ENCODE results near the gene CD80.
"Not testable (repeated sequence)": the region's sequence is repeated elsewhere in the genome, so short reads cannot be mapped to it uniquely, and the experiment has no call there.

The CD80 gene, protein sequence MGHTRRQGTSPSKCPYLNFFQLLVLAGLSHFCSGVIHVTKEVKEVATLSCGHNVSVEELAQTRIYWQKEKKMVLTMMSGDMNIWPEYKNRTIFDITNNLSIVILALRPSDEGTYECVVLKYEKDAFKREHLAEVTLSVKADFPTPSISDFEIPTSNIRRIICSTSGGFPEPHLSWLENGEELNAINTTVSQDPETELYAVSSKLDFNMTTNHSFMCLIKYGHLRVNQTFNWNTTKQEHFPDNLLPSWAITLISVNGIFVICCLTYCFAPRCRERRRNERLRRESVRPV

DNA sequence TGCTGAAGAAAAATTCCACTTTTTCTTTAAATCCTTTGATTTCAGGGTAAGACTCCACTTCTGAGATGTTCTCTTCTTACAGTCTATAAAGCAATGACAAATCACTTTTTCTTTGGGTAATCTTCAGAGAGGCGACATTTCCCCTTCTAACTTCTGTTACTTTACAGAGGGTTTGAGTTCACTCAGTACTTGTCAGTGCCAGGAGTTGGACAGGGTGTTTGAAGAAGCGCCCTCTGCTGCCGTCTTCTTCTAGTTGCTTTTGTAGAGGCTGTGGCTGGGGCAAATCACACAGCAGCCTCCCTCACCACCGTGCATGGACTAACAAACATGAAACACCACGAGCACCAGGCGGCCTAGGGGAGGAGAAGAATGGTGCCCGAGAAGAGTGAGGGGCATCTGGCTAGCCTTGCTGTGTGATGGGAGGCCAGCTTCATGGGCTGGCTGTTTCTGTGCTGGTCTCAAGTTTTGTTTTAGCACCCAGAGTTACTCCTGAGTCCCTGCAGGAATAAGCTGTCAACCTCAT, at the start of gene CD80:
Gene CD80, minus strand, starts transcription at position 174 of the 523 bp plus-strand sequence. CDS start 1,886 bp downstream, outside the sequence.
- DNase-seq: no peak

DNA sequence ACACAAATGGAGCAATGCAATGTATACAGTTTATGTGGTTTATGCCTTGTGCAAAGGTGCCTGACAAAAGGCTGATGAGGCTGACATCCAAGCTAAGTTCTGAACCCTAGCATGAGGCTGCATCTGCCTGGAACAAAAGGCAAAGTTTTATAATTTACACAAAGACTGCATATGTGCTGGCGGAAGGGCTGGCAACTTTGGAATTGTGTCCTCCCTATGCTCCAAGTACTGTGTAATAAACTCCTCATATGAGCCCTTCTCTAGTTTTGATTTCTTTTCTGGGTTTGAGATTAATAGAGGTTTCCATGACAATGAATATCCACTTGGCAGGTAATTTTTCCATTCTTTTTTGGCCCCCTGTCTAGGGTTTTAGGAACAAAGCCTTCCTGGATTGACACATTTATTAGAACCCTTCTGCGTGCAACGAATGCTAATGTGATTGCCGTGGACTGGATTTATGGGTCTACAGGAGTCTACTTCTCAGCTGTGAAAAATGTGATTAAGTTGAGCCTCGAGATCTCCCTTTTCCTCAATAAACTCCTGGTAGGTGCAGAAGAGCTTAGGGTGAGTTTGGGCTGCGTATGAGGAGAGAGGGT, 49.1 kb upstream of the CD80 start:
- no peak for DNase-seq

DNA sequence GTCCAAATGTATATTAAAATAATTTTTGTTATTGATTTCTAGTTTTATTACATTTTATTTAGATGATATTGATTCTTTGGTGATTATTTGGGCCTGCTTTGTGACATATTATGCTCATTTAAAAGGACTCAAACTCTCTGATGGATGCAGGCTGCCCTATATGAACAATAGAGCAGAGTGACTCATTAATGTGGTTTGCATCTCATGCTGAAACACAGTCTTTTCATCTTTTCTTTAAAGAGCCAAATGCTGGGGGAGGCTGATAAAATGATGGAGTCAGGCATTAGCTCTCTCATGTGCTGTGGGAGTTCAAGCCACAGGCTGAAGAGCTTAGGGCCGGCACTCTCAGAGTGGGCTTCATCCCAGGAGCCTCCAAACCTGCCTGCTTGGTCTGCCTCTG, 45.5 kb upstream of the CD80 start:
- DNase-seq: no peak

DNA sequence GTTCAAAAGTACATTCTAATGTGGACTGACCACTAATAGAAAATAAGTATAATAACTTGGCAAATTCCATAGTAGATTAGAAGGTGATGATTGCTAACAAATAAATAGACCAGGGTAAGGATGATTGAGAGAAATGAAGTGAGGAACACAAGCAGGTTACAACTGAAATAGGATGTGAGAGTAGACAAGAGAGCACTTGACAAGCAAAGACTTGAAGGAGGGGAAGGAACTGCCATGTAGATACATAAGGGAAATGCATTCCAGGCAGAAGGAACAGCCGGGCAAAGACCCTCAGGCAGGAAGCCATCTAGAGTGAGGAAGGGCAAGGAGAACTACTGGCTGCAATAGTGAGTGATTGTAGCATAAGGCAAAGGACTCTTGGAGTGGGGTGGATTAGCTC, 43.3 kb upstream of the CD80 start:
- DNase-seq: no peak

DNA sequence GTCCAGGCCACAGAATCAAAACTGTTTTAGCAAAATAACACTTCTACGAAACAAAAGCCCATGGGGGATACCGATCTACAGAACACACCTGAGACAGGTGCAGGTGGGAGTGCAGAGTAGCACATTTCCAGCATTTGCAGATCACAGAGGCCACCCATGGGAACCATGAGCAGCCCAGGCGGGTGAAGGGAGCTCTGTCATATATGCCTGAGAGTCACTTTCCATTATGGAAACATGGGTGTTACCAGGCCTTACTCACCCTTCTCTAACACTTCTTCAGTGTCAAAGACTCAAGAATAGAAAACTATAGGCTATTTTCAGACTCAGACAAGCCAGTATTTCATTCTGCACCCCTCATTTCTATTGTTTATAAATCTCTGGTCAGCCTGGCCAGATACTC, 41.7 kb upstream of the CD80 start:
- DNase-seq: no peak

DNA sequence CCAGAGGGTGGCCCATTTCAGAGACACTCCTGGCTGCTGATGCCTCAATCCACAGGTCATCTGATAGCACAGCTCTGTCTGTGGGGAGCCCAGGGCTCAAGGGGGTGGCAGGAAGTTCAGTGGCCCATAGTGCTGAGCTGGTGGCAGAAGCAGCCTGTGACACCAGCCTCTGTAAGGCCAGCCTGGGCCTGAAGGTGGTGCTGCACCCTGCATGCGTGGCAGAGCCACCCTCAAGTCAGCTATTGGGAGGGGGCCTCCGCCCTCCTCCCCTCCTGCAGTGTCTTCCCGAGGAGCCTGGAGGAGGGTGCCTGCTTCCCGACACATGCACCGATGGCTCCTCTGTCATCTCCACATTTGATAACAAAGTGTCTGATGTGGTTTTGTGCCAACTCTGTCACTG, 41.3 kb upstream of the CD80 start:
- DNase-seq: no peak

DNA sequence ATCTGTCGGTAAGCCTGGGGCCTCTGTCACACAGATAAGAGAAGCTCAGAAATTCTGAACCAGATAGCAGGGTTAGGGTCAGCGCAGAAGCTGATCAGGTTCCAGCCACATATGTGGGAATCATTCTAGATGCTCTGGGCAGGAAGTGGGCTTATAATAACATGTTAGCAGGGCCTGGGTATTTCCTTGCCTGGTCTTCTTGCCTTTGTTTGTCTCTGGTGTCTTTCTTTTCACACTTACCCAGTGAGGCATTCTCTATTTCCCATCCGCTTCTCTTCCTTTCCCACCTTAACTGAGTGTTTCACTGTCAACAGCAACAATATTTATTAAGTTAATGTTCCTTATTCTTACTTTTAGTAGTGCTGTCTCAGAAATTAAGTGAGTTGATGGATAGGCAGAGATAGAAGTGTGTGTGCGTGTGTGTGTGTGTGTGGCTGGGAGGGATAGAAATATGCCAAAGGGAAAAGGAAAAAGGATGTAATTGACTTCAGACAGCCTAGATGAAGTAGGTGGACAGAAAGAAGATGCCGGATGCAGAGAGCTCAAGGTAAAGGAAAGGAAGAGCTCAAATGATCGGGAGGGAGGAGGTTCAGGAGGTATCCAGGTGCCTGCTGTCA, 40.3 kb upstream of the CD80 start:
- DNase-seq: no peak

DNA sequence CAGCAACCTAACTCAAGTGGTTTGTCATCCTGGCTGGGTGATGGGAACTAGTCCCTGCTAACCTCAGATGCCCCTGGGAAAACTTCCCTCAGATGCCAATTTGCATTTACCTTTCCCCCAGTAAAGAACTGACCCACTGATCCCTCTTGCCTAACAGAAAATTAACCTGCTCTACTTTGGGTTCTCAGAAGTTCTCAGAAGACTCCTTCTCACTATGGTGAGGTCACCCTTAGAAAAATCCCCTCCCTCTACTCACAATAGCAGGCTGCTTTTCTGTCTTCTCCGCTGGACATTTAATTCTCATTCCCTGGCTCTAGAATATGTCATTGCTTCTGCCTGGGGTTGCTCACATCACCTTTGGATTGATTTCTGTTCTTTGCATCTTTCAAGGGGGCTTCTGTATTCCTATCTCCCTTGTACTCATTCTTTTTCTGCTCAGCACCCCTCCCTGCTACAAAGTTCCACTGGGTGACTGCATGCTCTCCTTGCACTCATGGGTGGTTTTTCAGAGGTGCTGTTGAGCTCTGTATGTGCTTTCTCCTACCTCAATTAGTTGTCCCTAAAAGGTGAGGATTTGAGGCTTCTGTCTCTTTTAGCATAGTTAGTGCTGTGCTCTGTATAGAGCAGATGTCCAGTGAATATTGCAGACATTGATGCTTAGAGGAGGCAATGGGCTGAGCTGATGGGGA, 39.1 kb upstream of the CD80 start:
- no peak for DNase-seq

DNA sequence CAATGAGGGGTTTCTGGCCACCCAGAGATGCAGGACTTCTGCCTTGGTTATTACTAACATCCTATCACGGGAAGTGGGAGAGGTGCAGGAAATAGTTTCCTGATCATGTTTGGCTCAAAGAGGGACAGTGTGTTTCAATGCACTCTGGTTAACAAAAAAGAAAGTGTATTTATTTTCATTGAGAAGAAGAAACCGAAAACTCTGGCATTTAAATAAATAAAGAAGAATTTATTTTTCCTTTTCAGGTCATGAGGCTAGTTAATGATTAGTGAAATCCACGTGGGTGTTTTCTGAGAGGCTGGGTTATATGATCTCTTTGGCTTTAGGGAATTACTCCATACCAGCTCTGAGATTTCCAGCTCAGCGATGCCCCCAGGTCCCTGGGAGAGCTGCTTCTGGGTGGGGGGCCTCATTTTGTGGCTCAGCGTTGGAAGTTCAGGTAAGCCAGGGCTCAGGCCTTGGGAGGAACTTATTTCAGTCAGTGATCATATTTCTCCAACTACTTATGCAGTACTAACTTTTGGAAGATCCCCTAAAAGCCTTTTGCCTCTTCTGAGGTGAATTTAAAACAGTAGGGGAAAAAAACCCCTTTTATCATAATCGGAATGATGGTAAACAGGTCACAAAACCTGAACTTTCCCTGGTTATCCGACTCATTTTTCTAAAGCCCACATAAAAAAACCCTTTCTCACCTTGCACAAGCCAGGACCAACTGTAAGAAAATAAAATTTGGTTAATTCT, 38.3 kb upstream of the CD80 start, which contains the start of gene PLA1A:
Gene PLA1A, plus strand, starts transcription at position 338 of the 741 bp plus-strand sequence. Its CDS starts 29 bp downstream, at position 367.
- DNase-seq: no peak

DNA sequence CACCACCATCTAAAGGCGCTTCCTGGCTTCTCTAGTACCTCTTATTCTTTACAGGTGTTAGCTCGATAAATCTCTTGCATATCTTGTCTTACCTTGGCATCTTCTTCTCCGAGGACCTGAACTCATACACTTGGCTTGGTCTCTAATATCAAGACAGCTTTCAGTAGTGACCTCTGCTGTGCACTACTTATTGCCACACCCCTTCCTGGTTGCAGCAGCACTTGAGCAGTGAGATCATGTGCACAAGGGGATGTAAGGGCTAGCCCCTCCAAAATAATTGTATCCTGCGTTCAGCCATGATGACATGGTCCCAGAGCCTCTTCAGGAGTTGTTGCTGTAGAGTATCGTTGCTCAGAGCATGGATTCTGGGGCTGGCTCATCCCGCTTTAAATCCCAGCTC, 37.0 kb upstream of the CD80 start:
- no peak for DNase-seq

DNA sequence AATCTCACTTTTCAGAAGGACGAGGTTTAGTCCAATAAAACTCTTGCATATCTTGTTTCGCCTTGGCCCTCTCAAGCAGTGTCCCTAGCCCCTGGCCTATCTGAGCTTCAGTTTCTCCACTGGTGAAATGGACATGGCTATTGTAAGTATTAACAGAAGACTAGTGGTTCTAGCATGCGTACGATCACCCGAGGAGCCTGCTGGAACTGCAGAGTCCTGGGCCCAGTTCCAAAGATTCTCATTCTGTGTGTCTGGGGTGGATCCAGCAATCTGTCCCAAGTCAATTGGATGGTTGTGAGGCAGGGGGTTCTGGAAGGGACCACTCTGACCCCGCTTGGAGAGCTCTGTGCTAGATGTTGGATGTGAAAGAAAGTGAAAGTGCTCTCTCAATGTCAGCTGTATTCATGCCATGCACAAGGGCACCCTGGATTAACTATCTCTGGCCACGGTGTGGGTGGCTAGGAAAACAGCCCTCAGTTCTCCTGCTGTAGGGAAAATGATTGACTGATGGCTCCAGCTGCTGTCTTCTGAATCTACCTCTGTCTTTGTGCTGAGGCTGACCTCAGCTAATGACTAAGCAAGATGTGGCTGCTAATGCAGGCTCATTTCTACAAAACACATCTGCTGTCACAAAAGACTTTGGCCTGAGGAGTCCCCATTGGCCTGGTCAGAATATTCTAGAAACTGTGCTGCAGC, 36.4 kb upstream of the CD80 start:
- no peak for DNase-seq

DNA sequence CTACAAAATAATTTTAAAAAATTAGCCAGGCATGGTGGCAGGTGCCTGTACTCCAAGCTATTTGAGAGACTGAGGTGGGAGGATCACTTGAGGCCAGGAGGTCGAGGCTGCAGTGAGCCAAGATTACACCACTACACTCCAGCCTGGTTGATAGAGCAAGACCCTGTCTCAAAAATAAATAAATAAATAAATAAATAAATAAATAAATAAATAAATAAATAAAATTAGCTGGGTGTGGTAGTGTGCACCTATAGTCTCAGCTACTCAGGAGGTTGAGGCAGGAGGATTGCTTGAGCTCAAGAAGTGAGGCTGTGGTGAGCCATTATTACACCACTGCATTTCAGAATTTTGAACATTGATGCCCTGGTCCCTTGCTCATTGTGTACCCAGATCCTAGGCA, 35.5 kb upstream of the CD80 start:
- not testable (repeated sequence) for DNase-seq

DNA sequence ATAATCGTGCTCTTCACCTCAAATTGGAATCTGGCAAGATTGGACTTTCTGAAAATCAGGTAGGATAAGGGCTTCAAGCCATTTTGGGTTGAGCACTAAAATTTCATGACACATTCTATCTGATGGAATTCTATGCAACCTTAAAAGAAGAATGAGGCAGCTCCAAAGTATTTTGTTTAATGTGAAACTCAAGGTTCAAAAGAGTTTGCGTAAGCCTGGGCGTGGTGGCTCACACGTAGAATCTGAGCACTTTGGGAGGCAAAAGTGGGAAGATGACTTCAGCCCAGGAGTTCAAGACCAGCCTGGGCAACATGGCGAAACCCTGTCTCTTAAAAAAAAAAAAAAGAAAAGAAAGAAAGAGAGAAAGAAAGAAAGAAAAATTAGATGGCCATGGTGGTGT, 34.7 kb upstream of the CD80 start:
- DNase-seq: no peak

DNA sequence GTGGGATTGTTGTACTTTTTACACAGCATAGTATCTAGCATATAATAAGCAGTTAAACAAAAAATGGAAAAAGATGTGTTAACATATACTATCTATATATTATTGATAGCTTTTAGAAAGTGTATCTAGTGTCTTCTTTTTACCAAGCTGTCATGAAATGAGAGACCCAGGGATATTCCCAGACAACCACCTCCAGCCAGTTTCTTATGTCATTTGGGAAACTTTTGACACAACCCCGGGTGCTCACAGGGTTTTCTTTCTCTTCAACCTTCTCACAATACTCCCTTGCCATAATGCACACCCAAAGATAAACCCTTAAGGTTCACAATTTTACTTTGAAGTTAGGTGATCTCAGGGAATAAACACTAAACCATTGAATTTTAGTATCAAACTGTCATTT, 33.4 kb upstream of the CD80 start:
- no peak for DNase-seq

DNA sequence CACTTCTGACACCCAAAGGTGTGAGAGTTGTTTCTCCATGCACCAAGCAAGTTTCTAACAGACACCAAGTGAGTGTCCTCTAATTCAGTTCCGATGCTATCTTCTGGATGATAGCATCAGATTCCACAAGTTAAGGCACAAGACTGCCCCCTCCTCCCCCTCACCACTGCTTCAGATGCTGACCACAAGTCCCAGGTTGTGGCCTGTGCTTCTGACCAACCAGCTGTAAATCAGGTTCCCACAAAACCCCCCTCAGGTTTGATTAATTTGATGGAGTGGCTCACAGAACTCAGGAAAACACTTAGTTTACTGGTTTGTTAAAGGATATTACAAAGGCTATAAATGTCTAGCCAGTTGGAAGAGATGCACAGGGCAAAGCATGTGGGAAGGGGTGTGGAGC, 31.3 kb upstream of the CD80 start:
- DNase-seq: no peak

DNA sequence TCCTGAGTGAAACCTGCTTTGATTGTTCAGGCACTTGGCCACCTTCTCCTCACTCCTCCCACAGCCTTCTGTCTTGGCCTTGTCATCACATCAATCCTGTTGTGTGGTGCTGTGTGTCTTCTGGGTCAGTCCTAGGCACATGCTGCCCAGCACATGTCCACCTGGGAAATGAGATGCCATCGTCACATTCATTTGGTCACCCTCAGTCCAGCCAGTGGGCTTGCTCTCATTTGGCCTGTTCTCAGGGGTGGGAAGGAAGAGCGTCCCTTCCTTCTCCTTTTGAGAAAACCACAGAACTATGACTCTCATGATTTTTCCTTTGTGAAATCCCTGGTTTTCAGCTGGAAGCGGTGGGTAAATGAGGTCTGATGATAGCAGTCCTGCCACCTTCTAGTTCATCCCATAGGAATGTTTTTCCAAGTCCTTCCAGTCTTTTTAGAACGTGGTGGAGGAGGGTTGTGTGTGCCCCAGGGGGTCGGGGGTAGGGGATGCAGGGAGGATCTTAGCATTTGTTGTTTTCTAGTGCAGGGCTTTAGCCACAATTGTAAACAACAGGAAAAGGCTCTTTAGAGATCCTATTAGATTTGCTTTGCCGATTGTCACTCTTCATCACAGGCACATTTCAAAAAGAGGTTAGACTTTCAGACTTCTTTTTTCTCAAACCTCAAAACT, 29.8 kb upstream of the CD80 start:
- DNase-seq: no peak

DNA sequence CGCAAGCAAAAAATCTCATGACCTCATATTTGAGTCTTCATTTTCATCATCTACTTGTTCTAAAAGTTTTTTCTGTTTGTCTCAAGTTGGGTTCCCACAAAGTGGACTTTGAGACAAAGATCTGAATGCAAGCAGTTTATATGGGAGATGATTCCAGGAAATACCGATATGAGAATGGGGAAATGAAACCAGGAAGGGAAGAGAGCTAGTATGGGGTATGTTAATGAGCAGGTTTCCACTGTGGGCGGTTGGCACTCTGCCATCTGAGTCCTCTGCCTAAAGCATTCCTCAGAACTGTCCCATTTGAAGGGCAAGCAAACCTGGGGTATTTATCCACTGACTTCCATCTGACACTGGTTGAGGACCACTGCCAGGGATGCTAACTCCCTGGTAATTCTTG, 28.7 kb upstream of the CD80 start:
- no peak for DNase-seq

DNA sequence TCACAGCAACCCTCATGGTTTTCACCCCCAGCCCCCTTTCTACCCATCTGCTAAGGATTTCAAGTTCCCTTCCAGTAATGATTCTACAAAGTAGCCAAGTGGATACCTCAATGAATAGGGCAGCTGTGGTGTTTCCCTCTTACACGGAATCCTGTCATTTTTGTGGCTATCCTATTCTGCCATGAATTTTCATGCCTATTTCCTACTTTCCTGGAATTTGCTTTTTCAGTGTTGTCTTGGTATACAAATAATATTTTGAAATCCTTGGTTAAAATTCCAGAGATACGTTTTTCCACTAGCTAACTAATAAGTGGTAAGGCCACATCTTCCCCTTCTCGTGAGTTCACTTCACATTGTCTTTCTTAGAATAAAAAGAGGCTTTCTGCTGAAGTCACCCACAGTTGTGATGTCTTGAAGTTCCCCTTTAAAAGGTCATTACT, 27.3 kb upstream of the CD80 start:
- DNase-seq: no peak

DNA sequence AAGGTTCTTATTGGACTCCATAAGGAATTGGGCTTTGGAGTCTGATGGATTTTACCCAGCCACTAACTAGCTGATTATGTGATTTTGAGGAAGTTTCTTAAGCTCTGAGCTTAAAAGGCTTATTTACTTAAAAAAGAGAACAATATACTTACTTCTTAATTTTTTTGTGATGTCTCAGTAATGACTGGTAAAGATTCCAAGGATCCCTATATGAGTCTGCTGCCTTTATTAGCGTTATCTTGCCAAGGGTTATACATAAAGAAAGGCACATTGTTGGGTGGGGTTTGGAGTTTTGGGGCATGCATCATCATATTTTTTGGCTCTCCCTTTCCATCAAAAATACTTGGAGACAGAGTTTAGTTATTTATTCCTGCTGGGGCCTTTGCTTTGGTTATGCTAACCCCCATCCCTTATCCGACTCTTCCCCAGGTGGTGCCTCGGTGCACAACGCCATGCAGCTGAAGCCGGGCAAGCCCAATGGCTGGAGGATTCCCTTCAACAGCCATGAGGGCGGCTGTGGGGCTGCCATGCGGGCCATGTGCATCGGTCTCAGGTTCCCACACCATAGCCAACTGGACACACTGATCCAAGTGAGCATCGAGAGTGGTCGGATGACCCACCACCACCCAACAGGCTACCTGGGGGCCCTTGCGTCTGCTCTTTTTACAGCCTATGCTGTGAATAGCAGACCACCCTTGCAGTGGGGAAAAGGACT, 26.6 kb upstream of the CD80 start:
- no peak for DNase-seq

DNA sequence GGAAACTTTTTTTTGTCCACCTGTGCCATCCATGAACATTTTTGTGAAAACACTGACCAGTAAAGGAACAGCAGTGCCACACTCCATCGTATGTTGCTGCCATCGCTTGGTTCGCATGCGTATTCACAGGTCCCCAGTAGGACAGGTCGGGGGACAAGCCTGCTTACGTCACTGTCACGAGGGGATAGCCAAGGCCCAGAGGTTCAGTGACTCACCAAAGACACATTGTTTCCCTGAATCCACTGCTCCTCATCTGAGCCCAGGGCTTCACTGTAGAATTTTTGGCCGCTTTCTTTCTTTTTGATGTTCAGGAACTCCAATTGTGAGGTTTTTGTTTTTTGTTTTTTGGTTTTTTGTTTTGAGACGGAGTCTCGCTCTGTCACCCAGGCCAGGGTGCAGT, 25.8 kb upstream of the CD80 start:
- no peak for DNase-seq

DNA sequence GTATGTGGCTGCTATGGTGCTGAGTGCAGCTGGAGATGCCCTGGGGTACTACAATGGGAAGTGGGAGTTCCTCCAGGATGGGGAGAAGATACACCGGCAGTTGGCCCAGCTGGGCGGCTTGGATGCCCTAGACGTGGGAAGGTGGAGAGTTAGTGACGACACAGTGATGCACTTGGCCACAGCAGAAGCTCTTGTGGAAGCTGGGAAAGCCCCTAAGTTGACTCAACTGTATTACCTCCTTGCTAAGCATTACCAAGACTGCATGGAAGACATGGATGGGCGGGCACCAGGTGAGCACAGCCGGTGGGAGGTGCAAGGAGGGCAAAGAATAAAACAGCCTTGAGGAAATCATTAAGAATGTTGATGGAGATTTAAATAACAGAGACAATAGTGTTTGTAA, 22.8 kb upstream of the CD80 start:
- no peak for DNase-seq

Data from NCI-H1417 treated with DMSO at 0.1 percent for 48 hours (cell line).